ENCODE data around the gene LSM14B. TPM values are rescaled to one million over a fixed set of nuclear protein-coding genes. Genes with fewer than 3 reads are reported as not detected.

LSM14B gene
- total RNA-seq, 1 experiment from 2014 or later, result 72.5 TPM

GRCh38 chr20:62156592-62157386, 34.5 kb downstream of the LSM14B start:
- H3K36me3 ChIP-seq (ENCODE audit: insufficient read depth, low read length, poor library complexity, severe bottlenecking), result peaks cover 20% of the 10 kb centered on the region
- BruUV-seq (replicated peaks), result no TSS peak
- H3K4me1 ChIP-seq (ENCODE audit: insufficient read depth, low read length, poor library complexity, severe bottlenecking), result no peaks in the 10 kb centered on the region
- H3K4me3 ChIP-seq (ENCODE audit: low read depth, low read length, poor library complexity, severe bottlenecking), result no peak overlapping the region
- peak overlapping the region; percentile 50 for H3K27ac ChIP-seq (ENCODE audit: low read depth, low read length, poor library complexity, severe bottlenecking)
- DNase-seq (ENCODE audit: low spot score), result peak; percentile 77
- no peak for TF ChIP-seq EZH2 (IDR thresholded peaks at IDR 0.05; ENCODE audit: borderline replicate concordance, low read depth, low read length, poor library complexity, severe bottlenecking)
- peak; percentile 74 for TF ChIP-seq CTCF (conservative IDR thresholded peaks at IDR 0.05; ENCODE audit: low read depth, low read length)
- no peaks in the 10 kb centered on the region for H3K9me3 ChIP-seq (ENCODE audit: low read depth, low read length, poor library complexity, severe bottlenecking)
- CTCF ChIA-PET, result interaction anchor here (0.6 to 1.0 kb wide), 2 partner anchors 135 to 146 kb away, joined by 3 to 5 read pairs; no protein-coding TSS in a partner anchor
- intact Hi-C loops (cut with micrococcal nuclease; ENCODE audit: unreplicated experiment), result no loop called here
- POLR2A ChIA-PET (ENCODE audit: low non-redundant PET), result no interaction called here
- H3K27me3 ChIP-seq (replicated peaks; ENCODE audit: insufficient read depth, low read depth, low read length, poor library complexity), result no peaks in the 10 kb centered on the region

- DNase-seq (ENCODE audit: low spot score), result no peak
- Histone ChIP-seq H3K27me3 (replicated peaks; ENCODE audit: insufficient read depth, low read depth, low read length, poor library complexity) (no peaks in the 10 kb centered on the region), H3K4me3 (ENCODE audit: low read depth, low read length, poor library complexity, severe bottlenecking) (no peak overlapping the region), H3K36me3 (ENCODE audit: insufficient read depth, low read length, poor library complexity, severe bottlenecking) (peaks cover 23% of the 10 kb centered on the region), H3K4me1 (ENCODE audit: insufficient read depth, low read length, poor library complexity, severe bottlenecking) (no peaks in the 10 kb centered on the region), H3K9me3 (ENCODE audit: low read depth, low read length, poor library complexity, severe bottlenecking) (no peaks in the 10 kb centered on the region), H3K27ac (ENCODE audit: low read depth, low read length, poor library complexity, severe bottlenecking) (no peak overlapping the region)
- intact Hi-C loops (cut with micrococcal nuclease; ENCODE audit: unreplicated experiment), result no loop called here
- POLR2A ChIA-PET (ENCODE audit: low non-redundant PET), result no interaction called here
- no peak for TF ChIP-seq CTCF (conservative IDR thresholded peaks at IDR 0.05; ENCODE audit: low read depth, low read length)
- TF ChIP-seq EZH2 (IDR thresholded peaks at IDR 0.05; ENCODE audit: borderline replicate concordance, low read depth, low read length, poor library complexity, severe bottlenecking), result no peak
- no TSS peak for BruUV-seq (replicated peaks)
- CTCF ChIA-PET, result no interaction called here
Observed at GRCh38 chr20:62157387-62158087, 35.3 kb downstream of the LSM14B start.

GRCh38 chr20:62158088-62158400, 35.8 kb downstream of the LSM14B start:
- Histone ChIP-seq H3K27me3 (replicated peaks; ENCODE audit: insufficient read depth, low read depth, low read length, poor library complexity) (no peaks in the 10 kb centered on the region), H3K9me3 (ENCODE audit: low read depth, low read length, poor library complexity, severe bottlenecking) (no peaks in the 10 kb centered on the region), H3K4me3 (ENCODE audit: low read depth, low read length, poor library complexity, severe bottlenecking) (no peak overlapping the region), H3K4me1 (ENCODE audit: insufficient read depth, low read length, poor library complexity, severe bottlenecking) (no peaks in the 10 kb centered on the region), H3K27ac (ENCODE audit: low read depth, low read length, poor library complexity, severe bottlenecking) (no peak overlapping the region), H3K36me3 (ENCODE audit: insufficient read depth, low read length, poor library complexity, severe bottlenecking) (peaks cover 23% of the 10 kb centered on the region)
- no peak for TF ChIP-seq CTCF (conservative IDR thresholded peaks at IDR 0.05; ENCODE audit: low read depth, low read length)
- TF ChIP-seq EZH2 (IDR thresholded peaks at IDR 0.05; ENCODE audit: borderline replicate concordance, low read depth, low read length, poor library complexity, severe bottlenecking), result no peak
- intact Hi-C loops (cut with micrococcal nuclease; ENCODE audit: unreplicated experiment), result no loop called here
- no peak for DNase-seq (ENCODE audit: low spot score)
- POLR2A ChIA-PET (ENCODE audit: low non-redundant PET), result no interaction called here
- CTCF ChIA-PET, result no interaction called here
- no TSS peak for BruUV-seq (replicated peaks)
